ENCODE data around the gene PRM2.

DNA sequence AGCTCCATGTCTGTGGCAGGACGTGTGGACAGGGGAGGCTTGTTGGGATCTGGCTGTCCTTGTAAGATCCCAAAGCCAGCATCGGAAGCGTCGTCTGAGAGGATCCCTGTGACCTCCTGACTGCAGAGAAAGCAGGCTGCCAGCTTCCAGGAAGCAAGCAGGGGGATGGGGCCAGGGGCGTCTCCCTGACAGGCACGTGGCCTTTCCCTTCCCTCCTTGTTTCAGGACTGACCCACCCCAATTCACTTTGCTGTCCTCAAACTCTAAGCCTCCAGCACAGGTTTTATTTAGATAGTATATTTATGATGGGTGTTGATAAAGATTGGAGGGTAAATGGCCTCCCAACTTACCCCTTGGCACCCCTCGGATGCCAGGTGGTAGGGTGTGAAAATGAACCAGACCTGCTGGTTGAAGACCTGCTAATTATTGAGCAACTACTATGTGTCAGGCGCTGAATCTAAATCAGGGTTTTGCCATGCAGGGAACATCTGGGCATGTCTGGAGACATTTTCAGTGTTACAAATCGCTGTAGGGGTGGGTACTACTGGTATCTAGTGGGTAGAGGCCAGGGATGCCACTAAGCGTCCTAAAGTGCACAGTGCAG is 44.8 kb downstream of the PRM2 start:
- TF ChIP-seq, protein P1, sequence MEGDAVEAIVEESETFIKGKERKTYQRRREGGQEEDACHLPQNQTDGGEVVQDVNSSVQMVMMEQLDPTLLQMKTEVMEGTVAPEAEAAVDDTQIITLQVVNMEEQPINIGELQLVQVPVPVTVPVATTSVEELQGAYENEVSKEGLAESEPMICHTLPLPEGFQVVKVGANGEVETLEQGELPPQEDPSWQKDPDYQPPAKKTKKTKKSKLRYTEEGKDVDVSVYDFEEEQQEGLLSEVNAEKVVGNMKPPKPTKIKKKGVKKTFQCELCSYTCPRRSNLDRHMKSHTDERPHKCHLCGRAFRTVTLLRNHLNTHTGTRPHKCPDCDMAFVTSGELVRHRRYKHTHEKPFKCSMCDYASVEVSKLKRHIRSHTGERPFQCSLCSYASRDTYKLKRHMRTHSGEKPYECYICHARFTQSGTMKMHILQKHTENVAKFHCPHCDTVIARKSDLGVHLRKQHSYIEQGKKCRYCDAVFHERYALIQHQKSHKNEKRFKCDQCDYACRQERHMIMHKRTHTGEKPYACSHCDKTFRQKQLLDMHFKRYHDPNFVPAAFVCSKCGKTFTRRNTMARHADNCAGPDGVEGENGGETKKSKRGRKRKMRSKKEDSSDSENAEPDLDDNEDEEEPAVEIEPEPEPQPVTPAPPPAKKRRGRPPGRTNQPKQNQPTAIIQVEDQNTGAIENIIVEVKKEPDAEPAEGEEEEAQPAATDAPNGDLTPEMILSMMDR (IDR thresholded peaks at IDR 0.05) = no peak
- no peak for TF ChIP-seq POLR2A (IDR thresholded peaks at IDR 0.05)

Data from gastroesophageal sphincter (tissue), 3 donors.